ENCODE data around the gene INPP4A.

Gene INPP4A

GRCh38 chr2:98547092-98547790 lies 102.6 kb downstream of the INPP4A start:
- DNase-seq: no peak

GRCh38 chr2:98548920-98549818 lies 104.5 kb downstream of the INPP4A start:
- DNase-seq: no peak

DNA sequence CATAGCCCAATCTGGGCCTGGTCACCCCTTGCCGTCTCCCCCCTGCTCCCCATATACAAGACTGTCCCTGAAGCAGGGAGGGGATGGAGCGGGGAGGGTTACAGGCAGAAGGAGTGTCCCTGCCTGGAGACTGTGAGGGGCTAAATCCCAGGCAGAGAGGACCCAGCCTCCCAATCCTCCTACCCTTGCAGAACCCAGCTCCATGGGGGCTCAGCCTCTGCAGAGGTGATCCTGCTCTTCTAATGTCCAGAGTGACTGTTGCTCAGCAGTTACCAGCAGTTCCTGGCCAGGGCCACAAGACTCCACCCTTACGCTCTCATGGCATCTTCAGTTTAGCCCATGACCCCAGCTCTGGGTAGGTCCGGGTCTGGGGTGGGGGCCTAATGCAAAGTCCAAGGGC lies 105.5 kb downstream of the INPP4A start:
- no peak for DNase-seq

GRCh38 chr2:98551316-98551715 lies 106.7 kb downstream of the INPP4A start:
- no peak for DNase-seq

DNA sequence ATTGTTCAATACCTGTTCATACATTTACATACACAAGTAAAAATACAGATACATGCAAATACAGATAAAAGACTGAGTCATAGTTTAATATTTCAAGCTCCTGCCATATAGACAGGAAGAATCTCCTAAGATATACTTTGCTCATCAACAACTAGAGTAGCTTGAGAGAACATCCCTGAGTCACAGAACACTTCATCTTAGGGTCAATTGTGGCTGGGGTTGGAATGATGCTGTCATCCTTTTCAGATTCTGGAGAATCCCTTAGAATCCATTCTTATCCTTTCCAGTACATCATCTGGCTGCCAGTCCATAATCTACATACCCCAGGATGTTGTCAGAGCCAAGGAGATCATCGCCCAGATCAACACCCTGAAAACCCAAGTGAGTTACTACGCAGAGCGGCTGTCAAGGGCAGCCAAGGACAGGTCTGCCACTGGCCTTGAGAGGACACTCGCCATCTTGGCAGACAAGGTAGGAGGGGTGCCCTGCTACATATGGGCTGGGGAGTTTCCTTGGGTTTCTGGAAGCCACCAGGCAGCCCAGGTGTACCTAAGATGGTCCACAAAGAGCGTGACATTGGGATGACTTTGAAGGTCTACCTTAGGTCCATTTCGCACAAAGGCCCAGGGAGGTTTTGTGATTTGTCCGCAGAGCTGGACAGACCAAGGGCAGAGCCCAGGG lies 108.0 kb downstream of the INPP4A start:
- no peak for DNase-seq

GRCh38 chr2:98554116-98554861 lies 109.6 kb downstream of the INPP4A start:
- no peak for DNase-seq

GRCh38 chr2:98555696-98556095 lies 111.0 kb downstream of the INPP4A start:
- DNase-seq: no peak

GRCh38 chr2:98556344-98557033 lies 111.8 kb downstream of the INPP4A start:
- DNase-seq: no peak

GRCh38 chr2:98558852-98559530 lies 114.3 kb downstream of the INPP4A start:
- DNase-seq: no peak

DNA sequence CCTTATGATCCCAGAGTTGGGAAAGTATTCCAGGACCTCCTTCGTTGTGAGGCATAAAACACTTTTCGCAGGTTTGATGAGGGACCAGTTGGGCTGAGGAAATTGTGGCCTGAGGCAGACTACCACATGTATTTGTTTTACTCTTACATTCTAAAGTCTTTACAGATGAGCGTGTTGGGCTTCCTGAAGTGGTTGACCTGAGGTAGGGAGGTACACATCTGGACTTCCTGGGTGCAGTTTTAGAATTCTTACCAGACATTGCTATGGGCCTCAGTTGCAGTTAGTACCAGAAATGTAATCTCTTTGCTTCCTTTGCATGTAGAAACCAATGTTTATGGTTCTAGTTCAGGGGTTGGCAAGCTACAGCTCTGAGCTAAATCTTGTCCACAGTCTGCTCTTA lies 114.9 kb downstream of the INPP4A start:
- DNase-seq: no peak

DNA sequence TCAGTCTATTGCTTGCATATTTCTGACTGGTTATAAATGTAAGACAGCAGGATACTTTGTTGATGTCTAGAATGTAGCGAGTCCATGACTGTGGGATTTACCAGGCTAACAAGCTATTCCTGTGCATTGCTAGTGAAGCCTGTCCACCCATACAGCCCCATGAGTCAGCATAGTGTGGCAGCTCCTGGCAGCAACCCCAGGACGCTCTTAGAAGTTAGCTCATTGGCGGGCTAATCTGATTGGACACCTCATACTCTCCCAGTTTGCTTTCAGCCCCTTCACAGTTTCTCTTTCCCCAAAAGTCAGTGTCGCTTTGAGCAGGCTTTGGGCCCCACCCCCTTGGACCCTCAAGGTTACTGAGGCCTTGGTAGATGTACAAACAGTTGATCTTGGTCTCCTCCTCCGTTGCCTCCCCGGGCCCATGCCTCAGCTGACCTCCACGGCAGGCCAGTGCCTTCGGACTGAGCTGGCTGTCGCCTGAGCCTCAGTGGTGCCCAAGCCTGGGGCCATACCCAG lies 115.7 kb downstream of the INPP4A start:
- no peak for DNase-seq

DNA sequence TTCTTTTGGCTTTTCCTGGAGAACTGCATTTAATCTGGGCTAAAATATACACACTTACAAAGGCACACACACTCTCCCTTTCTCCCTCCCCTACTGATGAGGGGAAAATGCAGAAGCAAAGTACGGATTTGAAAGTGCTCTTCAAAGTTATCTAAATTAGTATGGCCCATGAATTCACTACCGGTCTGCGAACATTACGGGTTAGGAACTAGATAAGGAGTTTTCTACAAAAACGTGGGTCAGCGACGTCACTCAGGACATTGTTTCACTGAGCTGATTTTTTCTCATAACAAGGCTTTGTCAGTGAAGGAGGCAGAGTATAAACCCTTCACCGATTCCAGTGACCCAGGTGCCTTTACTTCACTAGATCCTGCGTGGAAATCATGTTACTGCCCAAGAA lies 116.4 kb downstream of the INPP4A start:
- no peak for DNase-seq

- no peak for DNase-seq
Measured at GRCh38 chr2:98561902-98562695, 117.4 kb downstream of the INPP4A start.

GRCh38 chr2:98563394-98563793 lies 118.7 kb downstream of the INPP4A start:
- DNase-seq: no peak

DNA sequence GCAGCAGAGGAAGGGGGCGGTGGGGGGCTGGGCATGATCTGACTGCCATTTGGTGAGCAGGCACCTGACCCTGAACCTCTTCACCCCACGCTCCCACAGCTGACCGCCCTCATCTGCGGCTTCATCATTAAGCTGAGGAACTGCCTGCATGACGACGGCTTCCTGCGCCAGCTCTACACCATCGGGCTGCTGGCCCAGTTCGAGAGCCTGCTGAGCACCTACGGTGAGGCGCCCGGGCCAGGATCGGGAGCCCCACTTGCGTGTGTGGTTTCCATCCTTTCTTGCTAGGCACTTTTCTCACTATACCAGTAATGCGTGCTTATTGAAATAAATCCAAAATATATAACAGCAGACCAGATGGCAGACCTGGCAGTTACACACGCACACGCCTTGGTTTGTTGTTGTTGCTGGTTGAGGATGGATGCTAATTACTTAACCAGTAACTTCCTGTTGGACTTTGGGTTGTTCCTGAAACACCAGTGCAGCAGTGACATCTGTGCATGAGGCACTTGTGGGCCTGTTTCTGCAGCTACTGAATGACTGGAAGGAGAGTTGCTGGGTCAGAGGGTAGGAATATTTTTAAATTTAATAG lies 120.0 kb downstream of the INPP4A start:
- no peak for DNase-seq

DNA sequence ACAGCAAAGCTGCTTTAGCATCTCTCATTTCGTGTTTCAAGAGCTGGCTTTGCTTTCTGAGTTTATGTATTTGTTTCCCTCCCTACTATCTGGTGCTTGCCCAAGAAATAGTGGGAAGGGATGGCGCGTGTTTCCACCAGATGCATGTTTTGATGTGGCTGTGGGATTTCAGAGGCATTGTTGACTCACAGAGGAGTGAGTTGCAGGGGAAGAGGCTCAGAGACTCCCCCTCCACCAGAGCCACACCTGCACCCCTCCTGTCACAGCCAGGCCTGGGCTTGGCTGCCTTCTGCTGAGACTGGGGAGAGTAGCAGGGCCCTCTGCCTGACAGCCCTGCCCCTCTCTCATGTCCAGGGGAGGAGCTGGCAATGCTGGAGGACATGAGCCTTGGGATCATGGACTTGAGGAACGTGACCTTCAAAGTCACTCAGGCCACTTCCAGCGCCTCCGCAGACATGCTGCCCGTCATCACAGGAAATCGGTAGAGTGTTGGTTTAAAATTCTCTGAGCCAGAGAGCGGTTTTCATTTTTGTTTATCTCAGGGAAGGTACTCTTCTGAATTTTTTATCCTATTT lies 120.7 kb downstream of the INPP4A start:
- no peak for DNase-seq

DNA sequence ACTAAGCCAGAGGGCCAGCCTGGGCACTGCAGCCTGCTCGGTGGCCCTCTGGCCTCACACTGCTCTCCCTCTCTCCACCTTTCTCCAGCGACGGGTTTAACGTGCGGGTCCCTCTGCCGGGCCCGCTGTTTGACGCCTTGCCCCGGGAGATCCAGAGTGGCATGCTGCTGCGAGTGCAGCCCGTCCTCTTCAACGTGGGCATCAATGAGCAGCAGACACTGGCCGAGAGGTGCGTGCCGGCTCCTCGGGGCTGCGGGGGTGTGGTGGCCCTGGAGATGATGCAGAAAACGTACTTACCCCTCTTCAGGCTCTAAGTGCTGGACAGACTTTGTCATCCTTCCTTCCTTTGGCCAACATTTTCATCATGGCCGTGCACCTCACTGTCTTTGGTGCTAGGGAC lies 121.3 kb downstream of the INPP4A start:
- no peak for DNase-seq

- no peak for DNase-seq
Measured at GRCh38 chr2:98568161-98568956, 123.7 kb downstream of the INPP4A start.

Measured in activated CD4-positive, CD25-positive, alpha-beta regulatory T cell (primary cell).